Vagina (tissue), 2 donors: Measurements from ENCODE around the gene CENPF. TPM values are rescaled to one million over a fixed set of nuclear protein-coding genes. Genes with fewer than 3 reads are reported as not detected.

Source experiments
- DNase-seq, 2 donors: peaks; one replicate each; pipeline ENCODE4 v3.0.0-alpha.2; 2017; ENCODE audit errors: extremely low spot score in 2 of 2
- H3K27ac ChIP-seq: fragments of 200-600 bp; sonication (generic); one replicate; pipeline ENCODE4 v1.5.1; 2019
- H3K27me3 ChIP-seq: fragments of 200-600 bp; sonication (generic); one replicate; pipeline ENCODE4 v1.5.1; 2019
- H3K36me3 ChIP-seq, 2 donors: fragments of 200-600 bp; sonication (generic); one replicate each; pipeline ENCODE4 v1.5.1; 2017 to 2019
- H3K4me1 ChIP-seq: fragments of 200-600 bp; sonication (generic); one replicate; pipeline ENCODE4 v1.5.1; 2019
- H3K4me3 ChIP-seq, 2 donors: fragments of 200-600 bp; sonication (generic); 1 replicate in 1 of 2; 2 replicates in 1 of 2; pipeline ENCODE4 v1.5.1; 2016 to 2019
- H3K9me3 ChIP-seq: fragments of 200-600 bp; sonication (generic); one replicate; pipeline ENCODE4 v1.5.1; 2019
- POLR2A ChIP-seq, 2 donors: fragments of 450-650 bp; IDR thresholded peaks; one replicate each; pipeline ENCODE4 v1.6.1; 2017; ENCODE audit warnings: antibody characterized with exemption in 2 of 2, mild to moderate bottlenecking in 2 of 2, moderate library complexity in 2 of 2
- POLR2AphosphoS5 ChIP-seq, 2 donors: sonication (generic); formaldehyde crosslinking; IDR thresholded peaks; one replicate each; pipeline ENCODE4 v1.9.0; 2017; ENCODE audit warnings: antibody characterized with exemption in 2 of 2, mild to moderate bottlenecking in 2 of 2, low read depth in 1 of 2; ENCODE audit not compliant: insufficient read depth in 1 of 2
- intact Hi-C: fragments of 100-400 bp; cut with DNase I; formaldehyde crosslinking; loops from one replicate; pipeline ENCODE4 v1.15.1; 2023
- total RNA-seq: library from RNA; depleted of rRNA; stranded (reverse); fragments of >200 nt; gene quantifications from one replicate; pipeline ENCODE4 v1.2.3, GENCODE V29; 2016
- TF ChIP-seq, protein P1 (sequence below), 3 experiments: fragments of 450-650 bp in 2 of 3; fragments of 200-600 bp in 1 of 3; sonication (generic) in 1 of 3; IDR thresholded peaks; one replicate each; pipeline ENCODE4 v1.5.1; 2017 to 2019; ENCODE audit warnings: antibody characterized with exemption in 3 of 3, mild to moderate bottlenecking in 2 of 3, moderate library complexity in 2 of 3

Gene CENPF
- total RNA-seq, 1 donor from 2014 or later = 6.4 TPM

GRCh38 chr1:214638459-214638807 is 35.4 kb downstream of the CENPF start:
- DNase-seq = no peak
- H3K27ac ChIP-seq = no peak overlapping the region
- H3K4me3 ChIP-seq = no peak overlapping the region
- no peaks in the 10 kb centered on the region for H3K27me3 ChIP-seq
- no peaks in the 10 kb centered on the region for H3K9me3 ChIP-seq
- H3K4me1 ChIP-seq = no peaks in the 10 kb centered on the region
- intact Hi-C loops = no loop called here
- TF ChIP-seq POLR2A (IDR thresholded peaks at IDR 0.05) (no peak), POLR2AphosphoS5 (IDR thresholded peaks at IDR 0.05; ENCODE audit: insufficient read depth in 1 of 2, low read depth in 1 of 2) (no peak)
- TF ChIP-seq, protein P1, sequence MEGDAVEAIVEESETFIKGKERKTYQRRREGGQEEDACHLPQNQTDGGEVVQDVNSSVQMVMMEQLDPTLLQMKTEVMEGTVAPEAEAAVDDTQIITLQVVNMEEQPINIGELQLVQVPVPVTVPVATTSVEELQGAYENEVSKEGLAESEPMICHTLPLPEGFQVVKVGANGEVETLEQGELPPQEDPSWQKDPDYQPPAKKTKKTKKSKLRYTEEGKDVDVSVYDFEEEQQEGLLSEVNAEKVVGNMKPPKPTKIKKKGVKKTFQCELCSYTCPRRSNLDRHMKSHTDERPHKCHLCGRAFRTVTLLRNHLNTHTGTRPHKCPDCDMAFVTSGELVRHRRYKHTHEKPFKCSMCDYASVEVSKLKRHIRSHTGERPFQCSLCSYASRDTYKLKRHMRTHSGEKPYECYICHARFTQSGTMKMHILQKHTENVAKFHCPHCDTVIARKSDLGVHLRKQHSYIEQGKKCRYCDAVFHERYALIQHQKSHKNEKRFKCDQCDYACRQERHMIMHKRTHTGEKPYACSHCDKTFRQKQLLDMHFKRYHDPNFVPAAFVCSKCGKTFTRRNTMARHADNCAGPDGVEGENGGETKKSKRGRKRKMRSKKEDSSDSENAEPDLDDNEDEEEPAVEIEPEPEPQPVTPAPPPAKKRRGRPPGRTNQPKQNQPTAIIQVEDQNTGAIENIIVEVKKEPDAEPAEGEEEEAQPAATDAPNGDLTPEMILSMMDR (IDR thresholded peaks at IDR 0.05) = no peak
- no peaks in the 10 kb centered on the region for H3K36me3 ChIP-seq

- Histone ChIP-seq H3K4me1 (no peaks in the 10 kb centered on the region), H3K9me3 (no peaks in the 10 kb centered on the region), H3K27me3 (no peaks in the 10 kb centered on the region), H3K36me3 (no peaks in the 10 kb centered on the region), H3K4me3 (no peak overlapping the region), H3K27ac (no peak overlapping the region)
- no peak for DNase-seq
- intact Hi-C loops = no loop called here
- TF ChIP-seq POLR2AphosphoS5 (IDR thresholded peaks at IDR 0.05; ENCODE audit: insufficient read depth in 1 of 2, low read depth in 1 of 2) (no peak), POLR2A (IDR thresholded peaks at IDR 0.05) (no peak)
- TF ChIP-seq, protein P1 (IDR thresholded peaks at IDR 0.05) = no peak
These were observed 36.0 kb downstream of the CENPF start for GRCh38 chr1:214638997-214639396.

DNA sequence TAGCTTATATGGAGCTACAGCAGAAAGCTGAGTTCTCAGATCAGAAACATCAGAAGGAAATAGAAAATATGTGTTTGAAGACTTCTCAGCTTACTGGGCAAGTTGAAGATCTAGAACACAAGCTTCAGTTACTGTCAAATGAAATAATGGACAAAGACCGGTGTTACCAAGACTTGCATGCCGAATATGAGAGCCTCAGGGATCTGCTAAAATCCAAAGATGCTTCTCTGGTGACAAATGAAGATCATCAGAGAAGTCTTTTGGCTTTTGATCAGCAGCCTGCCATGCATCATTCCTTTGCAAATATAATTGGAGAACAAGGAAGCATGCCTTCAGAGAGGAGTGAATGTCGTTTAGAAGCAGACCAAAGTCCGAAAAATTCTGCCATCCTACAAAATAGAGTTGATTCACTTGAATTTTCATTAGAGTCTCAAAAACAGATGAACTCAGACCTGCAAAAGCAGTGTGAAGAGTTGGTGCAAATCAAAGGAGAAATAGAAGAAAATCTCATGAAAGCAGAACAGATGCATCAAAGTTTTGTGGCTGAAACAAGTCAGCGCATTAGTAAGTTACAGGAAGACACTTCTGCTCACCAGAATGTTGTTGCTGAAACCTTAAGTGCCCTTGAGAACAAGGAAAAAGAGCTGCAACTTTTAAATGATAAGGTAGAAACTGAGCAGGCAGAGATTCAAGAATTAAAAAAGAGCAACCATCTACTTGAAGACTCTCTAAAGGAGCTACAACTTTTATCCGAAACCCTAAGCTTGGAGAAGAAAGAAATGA is 37.6 kb downstream of the CENPF start:
- intact Hi-C loops = no loop called here
- Histone ChIP-seq H3K27me3 (no peaks in the 10 kb centered on the region), H3K4me3 (no peak overlapping the region), H3K36me3 (no peaks in the 10 kb centered on the region), H3K9me3 (no peaks in the 10 kb centered on the region), H3K4me1 (no peaks in the 10 kb centered on the region), H3K27ac (no peak overlapping the region)
- no peak for DNase-seq
- no peak for TF ChIP-seq POLR2A (IDR thresholded peaks at IDR 0.05)
- TF ChIP-seq, protein P1 (IDR thresholded peaks at IDR 0.05) = no peak

DNA sequence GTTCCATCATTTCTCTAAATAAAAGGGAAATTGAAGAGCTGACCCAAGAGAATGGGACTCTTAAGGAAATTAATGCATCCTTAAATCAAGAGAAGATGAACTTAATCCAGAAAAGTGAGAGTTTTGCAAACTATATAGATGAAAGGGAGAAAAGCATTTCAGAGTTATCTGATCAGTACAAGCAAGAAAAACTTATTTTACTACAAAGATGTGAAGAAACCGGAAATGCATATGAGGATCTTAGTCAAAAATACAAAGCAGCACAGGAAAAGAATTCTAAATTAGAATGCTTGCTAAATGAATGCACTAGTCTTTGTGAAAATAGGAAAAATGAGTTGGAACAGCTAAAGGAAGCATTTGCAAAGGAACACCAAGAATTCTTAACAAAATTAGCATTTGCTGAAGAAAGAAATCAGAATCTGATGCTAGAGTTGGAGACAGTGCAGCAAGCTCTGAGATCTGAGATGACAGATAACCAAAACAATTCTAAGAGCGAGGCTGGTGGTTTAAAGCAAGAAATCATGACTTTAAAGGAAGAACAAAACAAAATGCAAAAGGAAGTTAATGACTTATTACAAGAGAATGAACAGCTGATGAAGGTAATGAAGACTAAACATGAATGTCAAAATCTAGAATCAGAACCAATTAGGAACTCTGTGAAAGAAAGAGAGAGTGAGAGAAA is 38.4 kb downstream of the CENPF start:
- TF ChIP-seq, protein P1 (IDR thresholded peaks at IDR 0.05) = no peak
- no peak for TF ChIP-seq POLR2AphosphoS5 (IDR thresholded peaks at IDR 0.05; ENCODE audit: insufficient read depth in 1 of 2, low read depth in 1 of 2)
- no peak for TF ChIP-seq POLR2A (IDR thresholded peaks at IDR 0.05)
- no peak for DNase-seq
- no peaks in the 10 kb centered on the region for H3K36me3 ChIP-seq
- H3K9me3 ChIP-seq = no peaks in the 10 kb centered on the region
- no peak overlapping the region for H3K4me3 ChIP-seq
- intact Hi-C loops = no loop called here
- no peaks in the 10 kb centered on the region for H3K27me3 ChIP-seq
- H3K4me1 ChIP-seq = no peaks in the 10 kb centered on the region
- H3K27ac ChIP-seq = no peak overlapping the region

DNA sequence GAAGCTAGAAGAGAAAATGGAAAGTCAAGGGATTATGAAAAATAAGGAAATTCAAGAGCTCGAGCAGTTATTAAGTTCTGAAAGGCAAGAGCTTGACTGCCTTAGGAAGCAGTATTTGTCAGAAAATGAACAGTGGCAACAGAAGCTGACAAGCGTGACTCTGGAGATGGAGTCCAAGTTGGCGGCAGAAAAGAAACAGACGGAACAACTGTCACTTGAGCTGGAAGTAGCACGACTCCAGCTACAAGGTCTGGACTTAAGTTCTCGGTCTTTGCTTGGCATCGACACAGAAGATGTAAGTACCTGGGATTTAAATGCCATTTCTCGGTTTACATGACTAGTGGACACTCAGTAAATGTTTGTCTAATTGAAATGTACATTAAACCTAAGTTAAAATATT is 40.0 kb downstream of the CENPF start:
- intact Hi-C loops = no loop called here
- no peaks in the 10 kb centered on the region for H3K27me3 ChIP-seq
- TF ChIP-seq, protein P1 (IDR thresholded peaks at IDR 0.05) = no peak
- TF ChIP-seq POLR2A (IDR thresholded peaks at IDR 0.05) (no peak), POLR2AphosphoS5 (IDR thresholded peaks at IDR 0.05; ENCODE audit: insufficient read depth in 1 of 2, low read depth in 1 of 2) (no peak)
- H3K9me3 ChIP-seq = no peaks in the 10 kb centered on the region
- no peaks in the 10 kb centered on the region for H3K36me3 ChIP-seq
- no peaks in the 10 kb centered on the region for H3K4me1 ChIP-seq
- H3K27ac ChIP-seq = no peak overlapping the region
- DNase-seq = no peak
- H3K4me3 ChIP-seq = no peak overlapping the region
